Caki2 (cell line): ENCODE measurements around the gene DIDO1. TPM values are rescaled to one million over a fixed set of nuclear protein-coding genes. Genes with fewer than 3 reads are reported as not detected.

Source experiments
- DNase-seq: peaks from one replicate; pipeline ENCODE4 v3.0.0-alpha.2; 2015; ENCODE audit warnings: low read depth
- in situ Hi-C: cut with HindIII; loops from 2 replicates; pipeline ENCODE4 v1.10.0; 2016; ENCODE audit warnings: low sequenced_read_pairs, low pct_unique_long_range_greater_than_20kb, mixed read lengths
- total RNA-seq: library from RNA; depleted of rRNA; stranded (reverse); fragments of >200 nt; shearing (Covaris generic); gene quantifications from 2 replicates; pipeline ENCODE4 v1.2.3, GENCODE V29; 2014; ENCODE audit warnings: low replicate concordance

The DIDO1 gene
- total RNA-seq, 1 experiment from 2014 or later = 18.2 TPM

DNA sequence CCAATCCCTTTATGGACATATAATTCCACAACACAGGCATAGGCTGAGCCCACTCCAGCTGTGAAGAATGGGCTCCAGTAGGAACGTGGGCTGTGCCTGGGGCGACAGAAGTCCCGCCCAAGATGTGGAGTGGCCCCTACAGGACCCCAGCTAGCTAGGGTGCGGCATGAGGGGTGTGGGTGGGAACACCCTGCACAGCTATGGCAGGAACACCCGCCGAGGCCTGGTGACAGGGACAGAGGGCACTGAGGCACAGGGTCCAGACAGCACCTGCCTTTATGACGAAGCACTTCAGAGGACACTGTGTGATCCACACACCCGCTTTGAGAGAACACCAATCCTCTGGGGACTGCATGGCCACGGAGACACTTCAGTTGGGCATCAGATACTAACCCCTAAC, 36.4 kb downstream of the DIDO1 start:
- DNase-seq = no peak
- in situ Hi-C loops = no loop called here

- in situ Hi-C loops = no loop called here
- no peak for DNase-seq
Measured at GRCh38 chr20:62889411-62889810, 36.9 kb downstream of the DIDO1 start.

DNA sequence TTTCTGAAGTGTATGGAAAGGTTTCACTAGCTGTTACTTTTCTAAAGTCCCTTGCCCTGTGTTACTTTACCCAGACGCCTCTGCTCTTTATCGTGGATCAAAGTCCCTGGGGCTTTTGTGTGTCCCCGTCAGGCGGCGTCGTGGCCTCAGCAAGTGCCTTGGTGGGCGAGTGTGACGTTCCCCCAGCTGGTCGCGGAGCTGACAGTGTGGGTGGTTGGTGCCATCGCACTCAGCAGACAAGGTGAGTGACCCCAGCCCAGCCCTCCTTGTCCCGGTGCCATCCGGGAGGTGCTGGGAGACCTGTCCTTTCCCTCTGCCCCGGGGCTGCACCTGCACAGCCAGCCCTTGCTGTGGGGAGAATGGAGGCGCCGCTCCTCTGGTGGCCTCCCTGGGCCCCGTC, 37.4 kb downstream of the DIDO1 start:
- in situ Hi-C loops = no loop called here
- no peak for DNase-seq

DNA sequence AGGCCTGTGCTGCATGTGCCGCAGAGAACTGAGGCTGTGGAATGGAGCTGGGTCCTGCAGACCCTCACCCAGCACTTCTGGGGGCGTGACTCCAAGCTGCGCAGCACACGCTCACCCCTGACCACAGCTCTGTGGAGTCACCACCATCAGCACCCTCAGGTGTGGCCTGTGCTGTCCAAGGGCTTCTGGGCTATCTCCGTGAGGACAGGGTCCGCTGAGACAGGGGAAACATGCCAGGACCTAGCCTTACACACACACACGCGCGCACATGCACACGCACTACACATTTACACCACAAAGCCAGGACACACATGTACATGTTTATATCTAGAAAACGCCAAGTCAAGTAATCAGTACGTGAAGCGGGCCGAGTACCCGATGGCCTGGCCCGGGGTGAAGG, 37.9 kb downstream of the DIDO1 start:
- no peak for DNase-seq
- in situ Hi-C loops = no loop called here

GRCh38 chr20:62887860-62888239, 38.5 kb downstream of the DIDO1 start:
- DNase-seq = no peak
- in situ Hi-C loops = no loop called here

- in situ Hi-C loops = no loop called here
- DNase-seq = peak; percentile 23
Measured at GRCh38 chr20:62887152-62887859, 39.0 kb downstream of the DIDO1 start.

DNA sequence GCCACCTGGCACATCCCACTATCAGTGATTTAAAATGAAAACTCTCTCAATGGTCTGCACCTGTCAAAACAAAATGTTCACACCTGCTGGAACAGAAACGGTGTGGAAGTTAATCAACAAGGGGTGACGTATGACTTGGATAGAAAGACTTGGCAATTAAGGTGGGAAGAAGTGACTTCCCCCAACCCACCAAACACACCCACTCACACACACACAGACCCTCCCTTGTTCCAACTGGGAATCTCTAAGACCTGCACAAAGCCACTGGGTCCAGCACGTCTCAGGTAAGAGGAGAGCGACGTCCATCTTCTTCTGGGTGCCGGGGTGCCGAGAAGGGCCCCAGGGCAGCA, 39.6 kb downstream of the DIDO1 start:
- in situ Hi-C loops = no loop called here
- no peak for DNase-seq

DNA sequence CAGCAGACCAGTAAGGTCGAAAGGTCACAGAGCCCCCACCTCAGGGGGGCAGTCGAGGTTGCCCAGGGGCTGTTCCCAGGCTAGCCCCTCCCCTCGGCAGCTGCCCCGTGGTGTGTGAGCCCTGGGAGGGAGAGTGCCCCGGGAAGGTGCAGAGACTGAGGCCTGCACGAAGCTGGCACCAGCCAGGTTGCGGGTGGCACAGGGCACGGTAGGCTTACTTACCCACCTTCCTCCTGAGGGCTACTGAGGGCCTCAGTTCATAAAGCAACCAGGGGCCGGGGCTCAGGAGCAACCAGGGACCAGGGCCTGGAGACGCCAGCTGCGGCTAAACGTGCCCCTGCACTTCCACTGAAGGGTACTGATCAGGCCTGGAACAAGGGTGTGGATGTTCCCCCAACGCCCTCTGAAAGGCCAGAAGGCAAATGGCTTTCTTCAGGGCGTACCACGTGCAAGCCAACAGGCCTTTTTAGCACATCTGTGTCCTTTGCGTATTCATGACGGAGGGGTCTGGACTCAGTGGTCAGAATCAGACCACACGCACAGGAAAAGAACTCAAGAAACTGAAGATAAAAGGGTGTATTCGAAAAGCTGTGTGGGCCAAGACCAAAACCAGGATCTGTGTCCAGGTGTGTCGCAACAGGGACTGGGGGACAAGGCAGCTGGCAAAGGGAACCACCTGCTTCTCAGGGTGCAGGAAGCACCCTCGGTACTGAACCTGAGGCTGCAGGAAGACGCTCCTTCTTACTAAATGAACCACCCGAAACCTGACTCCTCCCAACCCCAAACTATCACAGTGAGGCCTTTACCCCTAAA, 40.2 kb downstream of the DIDO1 start:
- in situ Hi-C loops = no loop called here
- DNase-seq = no peak

GRCh38 chr20:62885046-62885895, 41.0 kb downstream of the DIDO1 start:
- in situ Hi-C loops = no loop called here
- DNase-seq = no peak

DNA sequence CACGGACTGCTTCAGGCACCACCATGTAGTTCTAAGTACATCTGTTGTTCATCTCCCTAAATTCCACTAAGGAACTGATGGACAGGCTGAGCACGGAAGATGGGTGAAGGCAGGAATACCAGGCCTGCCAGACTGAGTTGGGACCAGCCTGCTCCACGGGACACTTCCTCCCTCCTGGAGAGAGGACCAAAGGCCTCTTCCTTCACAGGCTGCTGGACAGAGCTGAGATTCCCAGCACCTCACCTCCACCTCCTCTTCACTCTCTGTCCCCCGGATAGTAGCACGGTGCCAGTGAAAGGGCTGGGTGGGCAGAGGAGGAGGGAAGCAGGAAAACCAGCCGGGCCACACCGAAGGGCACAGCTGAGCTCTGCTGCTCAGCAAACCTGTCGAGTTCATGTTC, 41.7 kb downstream of the DIDO1 start:
- in situ Hi-C loops = no loop called here

GRCh38 chr20:62882426-62882825, 43.9 kb downstream of the DIDO1 start:
- no peak for DNase-seq
- in situ Hi-C loops = no loop called here

More for the DNA sequence above, 41.7 kb downstream of the DIDO1 start:
- DNase-seq = no peak

- DNase-seq = no peak
- in situ Hi-C loops = no loop called here
Measured at GRCh38 chr20:62881662-62882395, 44.5 kb downstream of the DIDO1 start.

GRCh38 chr20:62880935-62881661, 45.2 kb downstream of the DIDO1 start:
- no peak for DNase-seq
- in situ Hi-C loops = no loop called here

DNA sequence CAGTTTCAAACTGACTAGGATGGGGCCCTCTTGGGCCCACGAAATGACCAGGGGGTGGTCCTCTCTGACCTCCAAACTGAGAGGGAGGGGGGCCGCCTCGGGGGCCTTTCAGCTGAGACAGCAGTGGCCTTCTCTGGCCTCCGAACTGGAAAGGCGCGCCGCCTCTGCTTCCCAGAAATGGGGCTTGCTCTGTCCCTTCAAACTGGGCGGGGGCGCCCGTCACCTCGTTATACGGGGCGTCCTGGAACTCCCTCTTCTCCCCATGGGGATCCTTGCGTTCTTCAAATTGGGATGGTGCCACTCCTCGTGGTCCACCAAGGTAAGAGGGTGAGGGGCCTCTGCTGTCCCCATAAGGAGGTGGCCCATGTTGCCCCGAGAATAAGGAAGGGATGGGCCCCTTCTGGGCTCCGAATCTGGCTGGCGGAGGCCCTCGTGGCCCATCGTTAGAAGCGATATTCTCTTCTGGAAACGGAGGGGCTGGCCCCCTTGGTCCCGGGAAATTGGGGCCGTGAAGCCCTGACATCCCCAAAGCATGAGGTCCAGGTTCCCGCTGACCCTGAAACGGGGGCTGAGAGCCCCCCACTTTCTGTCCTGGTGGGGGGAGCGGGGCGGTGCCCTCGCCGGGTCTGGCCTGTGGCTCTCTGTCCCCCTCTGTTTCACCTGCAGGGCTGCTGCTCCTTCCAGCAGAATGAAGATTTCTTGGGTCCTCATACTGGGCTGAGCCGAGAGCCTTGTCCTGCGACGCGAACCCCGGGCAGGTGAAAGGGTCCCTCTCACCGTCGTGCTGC, 46.0 kb downstream of the DIDO1 start:
- in situ Hi-C loops = no loop called here
- DNase-seq = no peak

GRCh38 chr20:62879275-62880146, 46.8 kb downstream of the DIDO1 start:
- in situ Hi-C loops = no loop called here
- no peak for DNase-seq
